Skeletal muscle cell (primary cell): ENCODE data around the gene HOXC6.
"Not testable (repeated sequence)": the region's sequence is repeated elsewhere in the genome, so short reads cannot be mapped to it uniquely, and the experiment has no call there.

Experiments used
- DNase-seq: peaks from one replicate; pipeline ENCODE4 v3.0.0-alpha.2; 2010; ENCODE audit warnings: low read depth
- H3K4me3 ChIP-seq: 2 replicates; pipeline ENCODE4 v1.5.1; 2011; ENCODE audit warnings: low read depth, mild to moderate bottlenecking, control low read depth, low read length, moderate library complexity

Gene HOXC6

DNA sequence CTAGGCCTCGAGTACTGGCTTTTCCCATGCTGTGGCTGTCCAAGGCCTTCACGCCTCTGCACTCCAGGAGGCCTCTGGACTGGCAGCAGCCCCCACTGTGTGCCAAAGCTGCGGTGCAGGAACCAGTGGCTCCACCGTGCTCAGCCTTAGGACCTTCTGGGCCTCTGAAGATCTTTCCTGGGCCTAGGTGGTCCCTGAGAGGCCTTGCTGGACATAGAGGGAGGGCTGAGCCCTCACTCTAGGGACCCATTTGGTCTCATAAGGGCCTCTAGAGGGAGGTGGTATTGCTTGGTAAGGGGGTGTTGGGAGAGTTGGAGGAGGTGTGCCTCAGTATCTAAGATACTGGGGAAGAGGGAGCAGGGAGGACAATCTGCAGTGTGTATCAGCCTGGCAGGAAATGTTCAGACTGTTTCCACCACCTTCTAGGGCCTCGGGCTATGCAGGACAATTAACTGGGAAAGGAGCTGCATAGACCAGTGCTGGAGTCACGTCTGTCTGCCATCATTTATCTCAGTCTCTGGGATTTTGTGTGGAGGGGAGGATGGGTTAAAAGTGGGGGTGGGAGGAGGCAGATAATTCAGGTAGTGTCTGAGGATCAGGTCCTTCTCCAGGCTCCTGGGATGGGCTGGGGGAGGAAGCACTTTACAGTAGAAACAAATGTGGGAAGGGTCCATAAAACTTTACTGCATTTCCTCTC, 7.5 kb downstream of the HOXC6 start:
- no peak for DNase-seq
- no peak overlapping the region for H3K4me3 ChIP-seq

DNA sequence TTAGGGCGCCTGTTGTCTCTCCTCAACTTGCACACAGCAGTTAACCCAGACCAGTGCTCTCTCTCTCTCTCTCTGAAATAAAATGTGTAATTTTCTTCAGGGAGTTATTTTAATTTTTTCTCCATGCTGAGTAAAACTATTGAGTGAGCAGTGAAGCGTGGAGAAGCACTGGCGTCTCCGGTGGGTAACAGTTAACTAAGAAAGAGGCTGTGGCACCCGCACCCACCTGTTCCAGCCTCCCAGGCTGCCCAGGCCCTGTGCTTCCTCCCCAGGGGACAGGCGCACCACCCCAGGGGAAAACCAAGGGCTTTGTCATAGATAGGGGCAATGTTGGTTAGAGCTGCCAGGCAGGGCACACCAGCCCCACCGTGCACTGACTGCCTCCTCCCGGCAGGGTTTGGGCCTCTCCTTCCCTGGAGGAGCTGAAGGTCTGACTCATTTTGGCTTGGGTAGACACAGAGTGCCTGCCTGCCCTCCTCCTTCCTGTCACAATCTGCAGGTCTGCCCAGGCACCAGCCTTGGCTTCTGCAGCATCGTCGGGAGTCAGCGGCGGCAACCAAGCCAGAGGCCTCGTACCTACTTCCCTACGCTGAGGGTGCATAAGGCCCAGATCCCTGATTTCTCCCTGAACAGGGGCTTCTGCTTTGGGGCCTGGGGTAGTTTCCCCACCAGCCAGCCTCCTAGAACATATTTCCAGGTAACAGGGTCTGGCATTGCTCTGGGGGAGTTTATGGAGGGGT, 8.6 kb downstream of the HOXC6 start:
- H3K4me3 ChIP-seq = no peak overlapping the region
- DNase-seq = no peak

DNA sequence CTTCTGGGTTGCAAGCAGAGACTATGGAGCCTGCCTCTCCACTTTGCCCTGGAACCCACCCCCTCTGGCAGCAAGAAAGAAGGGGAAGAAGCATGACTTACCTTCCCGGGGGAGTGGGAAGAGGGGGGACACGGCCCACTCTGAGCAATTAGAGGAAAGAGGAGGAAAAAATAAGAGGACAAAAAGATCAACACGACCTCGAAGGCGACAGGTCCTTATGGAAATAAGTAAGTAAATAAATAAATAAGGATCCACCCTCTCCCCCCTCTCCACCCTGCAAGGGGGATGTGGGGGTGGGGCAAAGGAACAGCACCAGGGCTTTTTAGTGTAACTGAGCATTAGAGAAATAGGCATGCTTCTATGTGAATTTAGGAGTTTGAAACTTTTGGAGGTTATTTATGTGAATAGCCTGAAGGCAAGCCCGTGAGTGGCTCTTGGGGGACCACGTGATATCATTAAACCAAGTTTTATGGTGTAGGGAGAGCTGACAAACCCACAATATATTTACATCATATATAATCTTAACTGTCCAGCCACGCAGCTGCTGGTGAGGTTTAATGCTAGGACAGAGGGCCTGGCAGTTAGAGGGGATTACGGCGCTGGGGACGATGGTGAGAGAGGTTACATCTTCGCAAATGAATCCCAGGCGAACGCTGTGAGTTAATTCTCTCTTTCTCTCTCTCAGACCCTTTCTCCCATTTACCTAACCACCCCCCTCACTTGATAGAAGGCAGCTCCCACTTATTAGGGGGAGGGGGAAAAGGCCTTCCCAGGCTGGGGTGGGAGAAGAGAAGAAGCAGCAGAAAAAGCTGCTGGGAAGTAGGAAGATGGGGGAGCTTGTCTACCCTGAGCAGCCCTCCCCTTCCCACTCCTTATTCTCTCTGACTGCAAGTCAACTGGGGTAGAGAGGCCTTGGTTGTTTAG, 9.4 kb downstream of the HOXC6 start:
- no peak for DNase-seq
- no peak overlapping the region for H3K4me3 ChIP-seq

DNA sequence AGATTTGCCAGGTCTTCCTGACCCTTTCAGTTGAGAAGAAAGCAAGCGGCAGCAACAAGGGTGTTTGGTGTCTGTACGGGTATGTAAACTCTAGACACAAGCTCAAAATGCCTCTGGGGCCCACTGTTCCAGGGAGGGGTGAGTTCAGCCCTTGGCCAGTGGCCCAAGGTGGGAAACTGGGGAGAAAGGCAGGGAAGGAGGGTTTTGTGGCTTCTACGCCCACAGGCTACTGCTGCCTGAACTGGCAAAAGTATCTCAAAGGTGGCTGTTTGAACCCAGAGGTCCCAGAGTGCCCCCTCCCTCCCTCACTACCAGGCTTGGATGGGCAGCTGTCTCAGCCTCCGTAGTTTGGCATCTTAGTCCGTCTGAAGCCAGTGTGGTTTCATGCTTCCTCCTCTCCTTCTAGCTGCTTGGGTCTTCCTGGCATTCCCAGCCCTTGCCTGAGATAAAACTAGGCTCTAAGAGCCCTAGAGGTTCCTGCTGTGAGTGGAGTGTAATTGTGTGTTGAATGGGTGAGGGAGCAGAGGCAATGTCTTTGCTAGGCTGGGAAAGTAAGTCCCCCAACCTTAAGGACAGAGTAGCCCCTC, 10.1 kb downstream of the HOXC6 start:
- H3K4me3 ChIP-seq = no peak overlapping the region

DNA sequence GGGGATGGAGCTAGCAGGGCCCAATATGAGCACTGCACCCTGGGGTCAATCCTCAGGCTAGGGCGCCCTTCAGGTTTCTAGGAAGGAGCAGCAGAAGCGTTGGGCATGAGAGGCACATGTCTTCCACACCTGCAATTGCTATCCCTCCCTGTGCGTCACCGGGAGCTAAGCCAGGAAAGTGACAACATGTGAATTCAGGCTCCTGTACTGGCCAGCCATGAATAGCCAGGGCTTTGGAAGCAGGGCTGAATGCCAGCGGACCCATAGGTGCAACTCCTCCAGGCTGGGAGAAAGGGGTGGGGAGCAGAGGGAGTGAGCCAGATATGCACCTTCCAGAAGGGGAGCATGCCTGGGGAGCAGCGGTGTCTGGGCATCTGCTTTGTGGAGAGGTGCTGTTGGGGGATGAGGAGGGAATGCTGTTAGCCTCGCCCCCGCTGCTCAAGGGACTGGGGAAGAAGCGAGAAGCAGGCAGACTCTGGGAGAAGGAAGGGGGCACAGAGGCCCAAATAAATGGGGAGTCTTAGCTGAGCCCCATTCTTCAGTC, 10.7 kb downstream of the HOXC6 start:
- H3K4me3 ChIP-seq = no peak overlapping the region
- no peak for DNase-seq

More for the DNA sequence above, 10.1 kb downstream of the HOXC6 start:
- no peak for DNase-seq

DNA sequence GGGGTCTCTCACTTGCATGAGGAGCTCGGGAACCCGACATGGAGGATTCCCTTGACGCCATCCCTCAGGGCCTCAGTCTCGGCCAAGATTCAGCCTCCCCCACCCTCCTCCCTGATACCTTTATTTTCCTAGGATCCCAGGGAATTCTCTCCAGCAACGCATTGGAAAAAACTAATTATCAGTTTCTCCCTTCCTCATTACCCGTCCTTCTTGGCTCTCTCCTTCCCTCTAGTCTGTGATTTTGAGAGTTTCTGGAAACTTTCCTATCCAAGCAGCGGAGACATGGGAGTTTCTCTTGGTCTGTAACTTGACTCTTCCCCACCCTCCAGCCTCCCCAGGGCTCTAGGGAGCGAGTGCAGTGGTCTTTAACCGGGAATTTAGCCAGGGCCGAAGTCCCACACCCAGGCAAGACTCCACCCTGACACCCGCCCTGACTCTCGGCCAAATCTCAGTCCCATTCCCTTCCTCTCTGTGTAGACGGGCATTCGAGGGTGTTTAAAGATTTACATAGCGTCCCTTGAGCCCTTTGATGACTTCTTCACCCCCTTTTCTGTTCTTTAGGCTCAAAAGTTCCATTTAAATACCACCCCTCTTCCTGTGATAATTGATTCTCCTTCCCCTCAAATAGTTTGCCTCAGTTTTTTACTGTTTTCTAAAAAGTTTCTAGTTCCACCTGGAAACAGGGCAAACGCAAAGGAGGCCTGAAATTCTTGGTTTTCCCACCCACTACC, 11.3 kb downstream of the HOXC6 start:
- H3K4me3 ChIP-seq = no peak overlapping the region
- DNase-seq = no peak

DNA sequence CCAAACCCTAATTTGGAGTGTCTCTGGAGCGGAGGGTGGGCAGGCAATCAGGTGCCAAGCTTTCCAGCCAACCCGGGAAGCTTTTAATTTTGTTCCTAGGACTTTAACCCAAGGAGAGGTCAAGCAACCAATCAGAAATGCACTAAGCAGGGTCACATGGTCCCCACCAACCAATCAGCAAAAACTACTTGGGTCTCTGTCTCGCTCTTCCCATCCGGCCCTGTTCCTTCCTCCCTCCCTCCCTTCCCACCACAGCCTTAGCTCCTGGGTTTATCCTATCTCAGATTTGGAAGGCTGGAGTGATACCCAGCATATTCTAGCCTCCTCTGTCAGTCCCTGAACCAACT, 11.9 kb downstream of the HOXC6 start:
- H3K4me3 ChIP-seq = no peak overlapping the region

DNA sequence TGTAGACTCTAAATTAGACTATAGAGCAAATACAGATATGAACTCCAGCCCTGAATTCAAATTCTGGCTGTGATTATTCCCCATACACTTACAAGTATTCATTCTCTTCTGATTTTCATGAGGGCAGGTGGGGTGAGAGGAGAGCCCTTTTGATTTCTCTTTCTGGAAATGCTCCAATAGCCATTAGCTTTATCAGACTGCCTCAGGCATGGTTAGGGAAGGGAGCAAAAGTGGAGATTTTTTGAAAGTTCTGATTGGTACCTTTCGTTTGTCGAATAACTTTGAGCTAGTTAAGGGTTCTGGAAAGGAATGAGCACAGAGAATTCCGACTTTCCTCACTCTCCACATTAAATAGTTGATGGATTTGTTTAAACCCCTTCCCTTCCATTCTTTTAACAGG, 12.4 kb downstream of the HOXC6 start:
- no peak for DNase-seq
- no peak overlapping the region for H3K4me3 ChIP-seq

More for the DNA sequence above, 11.9 kb downstream of the HOXC6 start:
- DNase-seq = no peak

DNA sequence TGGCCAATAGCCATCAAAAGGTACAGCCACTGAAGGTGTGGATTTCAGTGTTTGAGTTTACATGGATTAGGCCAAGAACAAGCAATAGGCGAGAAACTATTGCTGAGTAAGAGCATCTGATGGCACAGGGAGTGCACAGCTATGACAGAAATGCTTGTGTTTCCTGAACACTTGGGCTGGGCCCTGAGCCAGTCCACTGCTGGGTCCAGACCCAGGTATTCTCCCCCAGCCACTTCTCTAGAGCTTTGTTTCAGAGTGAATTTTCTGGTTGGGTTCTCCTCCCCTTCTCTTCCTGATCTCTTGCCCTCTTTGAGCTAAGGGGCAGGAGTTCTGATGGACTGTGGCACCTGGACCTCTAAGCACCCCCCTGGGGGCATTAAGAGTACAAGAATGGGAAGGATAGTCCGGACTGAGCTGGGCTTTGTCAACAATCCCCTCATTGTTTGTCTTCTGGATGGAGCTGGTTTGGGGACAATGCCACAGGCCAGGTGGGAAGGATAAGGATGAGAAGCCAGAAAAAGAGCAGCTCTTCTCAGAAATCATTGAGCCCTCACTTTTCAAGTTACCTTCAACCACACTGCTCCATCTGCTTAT, 13.0 kb downstream of the HOXC6 start:
- no peak for DNase-seq
- no peak overlapping the region for H3K4me3 ChIP-seq

DNA sequence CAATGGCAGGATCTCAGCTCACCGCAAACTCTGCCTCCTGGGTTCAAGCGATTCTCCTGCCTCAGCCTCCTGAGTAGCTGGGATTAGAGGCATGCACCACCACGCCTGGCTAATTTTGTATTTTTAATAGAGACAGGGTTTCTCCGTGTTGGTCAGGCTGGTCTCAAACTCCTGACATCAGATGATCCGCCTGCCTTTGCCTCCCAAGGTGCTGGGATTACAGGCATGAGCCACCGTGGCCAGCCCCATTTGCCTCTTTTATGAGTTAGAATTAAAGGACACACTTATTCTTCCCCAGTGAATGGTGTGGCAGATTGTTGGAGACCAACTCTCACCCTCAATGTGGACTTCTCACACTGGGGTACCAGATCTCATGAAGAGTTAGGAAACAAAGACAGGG, 13.8 kb downstream of the HOXC6 start:
- H3K4me3 ChIP-seq, DNase-seq: not testable (repeated sequence)

DNA sequence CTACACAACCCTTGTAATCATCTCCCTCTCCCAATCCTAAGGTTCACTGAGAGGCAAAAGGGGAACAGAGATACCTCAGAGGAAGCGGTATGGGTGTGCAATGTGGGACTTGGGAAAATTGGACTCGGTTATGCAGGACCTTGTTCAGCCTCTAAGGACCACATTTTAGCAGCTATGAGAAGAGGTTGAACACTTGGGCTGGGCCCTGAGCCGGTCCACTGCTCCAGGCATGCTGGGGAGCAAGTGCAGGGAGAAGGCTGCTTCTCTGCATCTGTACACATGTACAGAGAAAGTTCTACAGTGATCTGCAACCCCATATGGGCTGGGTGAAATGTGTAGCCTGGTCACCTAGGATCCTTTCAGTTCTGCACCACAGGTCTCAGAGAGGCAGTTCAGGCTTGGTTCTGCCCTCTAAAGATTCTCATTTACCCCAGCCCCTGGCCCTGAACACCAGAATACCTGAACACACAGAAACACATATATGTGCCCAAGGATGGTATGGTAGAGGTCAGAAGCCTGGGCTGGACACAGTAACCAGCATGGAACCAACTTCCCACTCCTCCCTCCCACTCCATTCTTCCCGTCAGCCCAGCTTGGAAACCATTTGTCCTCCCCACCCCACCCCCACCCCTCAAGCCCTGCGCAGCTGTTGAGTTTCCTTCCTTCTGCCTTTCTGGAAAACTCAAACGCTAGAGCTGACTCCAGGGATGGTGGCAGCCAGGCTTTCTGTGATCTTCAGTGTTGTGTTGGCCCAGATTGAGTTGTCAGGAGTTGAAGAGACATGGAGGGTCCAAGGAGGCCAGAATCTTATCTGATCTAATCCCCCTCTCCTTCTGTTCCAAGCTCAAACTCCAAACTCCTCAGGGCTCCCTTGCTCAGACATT, 15.0 kb downstream of the HOXC6 start:
- no peak for DNase-seq
- no peak overlapping the region for H3K4me3 ChIP-seq

DNA sequence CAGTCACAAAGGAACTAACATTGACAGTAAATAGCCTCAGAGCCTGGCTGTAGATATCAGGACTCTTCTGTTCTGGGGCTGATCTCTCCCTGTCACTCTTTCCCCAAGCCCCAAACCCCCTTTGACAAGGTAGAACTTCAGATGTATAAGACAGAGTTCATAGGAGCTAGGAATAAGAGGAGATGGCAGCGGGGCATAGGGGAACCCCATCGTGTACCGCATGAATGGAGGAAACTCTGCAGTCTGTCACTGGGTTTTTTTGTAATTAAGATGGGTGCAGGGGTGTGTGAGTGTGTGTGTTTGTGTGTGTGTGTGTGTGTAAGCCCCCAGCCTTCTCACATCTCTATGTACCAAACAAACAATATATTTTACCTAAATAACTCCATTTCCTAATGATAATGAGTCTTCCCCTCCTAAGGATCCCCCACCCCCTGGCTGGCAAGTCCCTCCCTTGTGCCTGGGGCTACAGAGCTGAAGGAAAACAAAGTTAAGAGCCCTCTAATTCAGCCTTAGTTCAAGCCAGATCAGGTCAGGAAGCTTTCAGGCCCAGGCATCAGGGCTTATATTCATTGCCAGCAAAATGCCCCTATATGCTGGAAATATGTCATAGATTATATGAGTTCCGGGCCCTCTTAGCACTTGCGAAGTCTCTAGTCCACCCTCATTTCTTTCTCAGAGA, 16.3 kb downstream of the HOXC6 start:
- no peak overlapping the region for H3K4me3 ChIP-seq
- no peak for DNase-seq

DNA sequence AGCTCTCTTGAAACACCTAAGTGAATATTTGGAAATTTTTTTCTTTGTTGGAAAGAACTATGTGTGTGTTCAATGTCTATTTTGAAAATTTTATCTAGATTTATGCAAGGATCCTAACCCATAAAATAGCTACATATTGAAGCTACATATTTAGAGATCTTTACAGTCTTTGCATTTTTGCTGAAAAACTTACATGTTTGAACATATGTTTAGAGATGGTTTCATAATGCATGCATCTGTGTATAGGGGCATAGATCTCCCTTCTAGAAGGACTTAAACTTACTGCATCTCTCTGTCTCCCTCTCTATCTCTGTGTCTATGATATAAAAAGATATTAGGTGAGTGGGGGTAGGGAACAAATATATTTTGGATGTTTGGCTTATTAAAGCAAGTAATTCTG, 17.2 kb downstream of the HOXC6 start:
- no peak for DNase-seq
- no peak overlapping the region for H3K4me3 ChIP-seq

DNA sequence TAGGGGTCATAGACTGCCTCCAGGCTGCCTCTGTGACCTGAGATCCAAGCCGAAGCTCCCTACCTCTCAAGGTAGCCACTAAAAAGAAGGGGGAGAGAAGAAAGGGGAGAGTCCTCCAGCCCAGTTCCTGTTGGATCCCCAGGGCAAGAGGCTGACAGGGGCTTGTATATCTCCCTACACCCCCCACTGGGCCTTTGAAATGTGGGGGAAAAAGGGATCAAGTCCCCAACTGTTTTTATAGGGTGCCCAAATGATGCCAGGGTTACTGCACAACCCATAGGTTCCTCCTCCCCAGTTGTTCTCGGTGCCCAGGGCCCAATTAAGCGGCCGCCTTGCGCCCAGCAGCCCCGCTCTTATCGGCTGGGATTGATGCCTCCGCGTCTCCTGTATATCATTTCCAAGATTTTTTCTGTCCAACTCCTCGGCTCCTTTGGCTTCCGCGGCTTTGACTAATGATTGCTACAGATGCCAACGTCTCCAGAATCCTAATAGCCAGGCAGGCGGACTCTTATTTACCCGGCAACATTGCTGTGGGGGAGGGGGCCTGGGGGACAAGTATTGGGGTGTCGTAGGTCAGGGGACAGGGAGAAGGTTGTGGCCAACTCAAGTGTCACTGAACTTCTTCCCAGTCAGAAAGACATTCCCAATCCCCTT, 17.8 kb downstream of the HOXC6 start:
- no peak overlapping the region for H3K4me3 ChIP-seq

DNA sequence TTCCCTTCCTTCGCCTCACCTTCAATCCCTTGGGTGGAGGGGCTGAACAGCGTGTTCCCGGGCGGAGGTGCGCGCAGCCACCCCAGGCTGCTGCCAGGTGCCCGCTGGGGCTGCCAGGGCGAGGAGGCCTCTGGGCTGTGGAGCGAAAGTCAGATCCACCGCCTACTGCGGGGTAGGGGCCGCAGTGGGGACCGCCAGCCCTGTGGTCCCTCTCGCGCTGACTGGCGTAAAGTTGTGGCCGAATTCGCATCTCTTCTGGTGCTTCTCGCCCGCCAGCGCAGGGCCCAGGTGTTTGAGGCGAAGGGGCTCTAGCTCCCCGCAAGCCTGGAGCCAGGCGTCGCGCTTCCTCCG, 18.5 kb downstream of the HOXC6 start:
- H3K4me3 ChIP-seq = no peak overlapping the region
- DNase-seq = no peak

More for the DNA sequence above, 17.8 kb downstream of the HOXC6 start:
- no peak for DNase-seq

DNA sequence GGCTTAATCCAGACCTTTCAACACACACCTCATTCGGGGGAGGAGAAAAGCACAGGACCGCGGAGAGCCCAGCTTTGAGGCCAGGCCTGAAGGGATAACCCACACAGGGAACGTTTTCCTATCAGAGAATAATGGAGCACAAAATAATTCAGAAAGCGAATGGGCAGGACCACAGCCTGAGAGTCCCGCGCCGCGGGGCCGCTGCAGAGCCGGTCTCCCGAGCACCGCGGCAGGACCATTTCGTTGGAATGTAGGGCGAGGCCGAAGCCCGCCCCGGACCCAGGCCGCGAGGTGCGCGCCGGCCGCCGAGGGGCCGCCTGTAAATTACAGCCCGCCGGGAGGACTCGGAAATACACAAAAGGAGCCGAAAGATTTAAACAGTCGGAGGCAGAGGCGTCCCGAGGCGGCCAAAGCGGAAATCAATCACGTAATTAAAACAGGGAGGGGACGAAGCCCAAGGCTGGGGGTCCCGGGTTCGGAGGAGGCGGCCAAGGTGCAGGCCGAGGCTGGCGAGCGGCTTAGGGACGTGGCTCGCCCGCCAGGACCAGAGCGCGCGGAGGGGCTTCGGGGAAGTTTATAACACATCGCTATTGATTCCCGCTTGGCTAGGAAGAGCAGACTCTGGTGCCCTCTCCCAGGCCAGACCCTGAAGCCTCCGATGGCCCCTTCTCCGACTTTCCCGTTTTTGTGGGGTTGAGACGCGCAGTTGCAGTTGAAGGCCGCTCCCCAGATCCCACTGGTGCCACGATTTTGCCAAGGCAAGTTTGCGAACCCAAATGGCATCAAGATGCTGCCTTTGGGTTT, 19.1 kb downstream of the HOXC6 start:
- DNase-seq = no peak
- no peak overlapping the region for H3K4me3 ChIP-seq
